Ishikawa (cell line): ENCODE results near the gene KPRP.

Experiments used
- CEBPB ChIP-seq: IDR thresholded peaks from 2 replicates; pipeline ENCODE4 v1.6.1; 2012
- CREB1 ChIP-seq: IDR thresholded peaks from 2 replicates; pipeline ENCODE4 v1.6.1; 2012; ENCODE audit warnings: low read depth
- EGR1 ChIP-seq: IDR thresholded peaks from 2 replicates; pipeline ENCODE4 v1.6.1; 2012
- EP300 ChIP-seq: IDR thresholded peaks from 2 replicates; pipeline ENCODE4 v1.6.1; 2012; ENCODE audit warnings: borderline replicate concordance
- FOXM1 ChIP-seq: IDR thresholded peaks from 2 replicates; pipeline ENCODE4 v1.6.1; 2012; ENCODE audit warnings: low read depth, borderline replicate concordance
- NFIC ChIP-seq: IDR thresholded peaks from 2 replicates; pipeline ENCODE4 v1.6.1; 2012
- RAD21 ChIP-seq: IDR thresholded peaks from 2 replicates; pipeline ENCODE4 v1.6.1; 2012; ENCODE audit warnings: low read depth
- TAF1 ChIP-seq: IDR thresholded peaks from 2 replicates; pipeline ENCODE4 v1.6.1; 2012; ENCODE audit warnings: low read depth, mild to moderate bottlenecking
- TCF12 ChIP-seq: IDR thresholded peaks from 2 replicates; pipeline ENCODE4 v1.6.1; 2012; ENCODE audit warnings: low read depth
- TEAD4 ChIP-seq: IDR thresholded peaks from 2 replicates; pipeline ENCODE4 v1.6.1; 2012
- YY1 ChIP-seq: IDR thresholded peaks from 2 replicates; pipeline ENCODE4 v1.6.1; 2012; ENCODE audit warnings: low read depth
- ZBTB7A ChIP-seq: IDR thresholded peaks from 2 replicates; pipeline ENCODE4 v1.6.1; 2012; ENCODE audit warnings: low read depth
- TF ChIP-seq, protein P1 (sequence below): IDR thresholded peaks from 2 replicates; pipeline ENCODE4 v1.6.1; 2012; ENCODE audit warnings: low read depth, mild to moderate bottlenecking
- TF ChIP-seq, protein P2 (sequence below): IDR thresholded peaks from 2 replicates; pipeline ENCODE4 v1.6.1; 2012
- TF ChIP-seq, protein P3 (sequence below): IDR thresholded peaks from 2 replicates; pipeline ENCODE4 v1.6.1; 2012

The KPRP gene

DNA sequence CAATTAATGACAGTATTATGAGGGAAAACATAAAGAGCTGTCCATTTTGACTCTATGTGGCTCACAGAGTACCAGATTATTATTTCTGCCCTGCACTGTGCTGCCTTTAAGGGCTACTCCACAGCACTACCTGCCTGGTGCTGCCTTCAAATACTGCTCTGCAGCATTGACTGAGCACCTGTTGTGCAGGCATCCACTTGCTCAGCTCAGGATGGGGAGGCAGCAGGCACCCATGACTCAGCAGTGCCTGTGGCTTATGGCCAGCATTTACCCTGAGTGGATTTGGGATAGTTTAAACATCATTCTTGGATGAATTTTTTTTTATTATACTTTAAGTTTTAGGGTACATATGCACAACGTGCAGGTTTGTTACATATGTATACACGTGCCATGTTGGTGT, 953 bp upstream of the KPRP start:
- TF ChIP-seq, protein P1, sequence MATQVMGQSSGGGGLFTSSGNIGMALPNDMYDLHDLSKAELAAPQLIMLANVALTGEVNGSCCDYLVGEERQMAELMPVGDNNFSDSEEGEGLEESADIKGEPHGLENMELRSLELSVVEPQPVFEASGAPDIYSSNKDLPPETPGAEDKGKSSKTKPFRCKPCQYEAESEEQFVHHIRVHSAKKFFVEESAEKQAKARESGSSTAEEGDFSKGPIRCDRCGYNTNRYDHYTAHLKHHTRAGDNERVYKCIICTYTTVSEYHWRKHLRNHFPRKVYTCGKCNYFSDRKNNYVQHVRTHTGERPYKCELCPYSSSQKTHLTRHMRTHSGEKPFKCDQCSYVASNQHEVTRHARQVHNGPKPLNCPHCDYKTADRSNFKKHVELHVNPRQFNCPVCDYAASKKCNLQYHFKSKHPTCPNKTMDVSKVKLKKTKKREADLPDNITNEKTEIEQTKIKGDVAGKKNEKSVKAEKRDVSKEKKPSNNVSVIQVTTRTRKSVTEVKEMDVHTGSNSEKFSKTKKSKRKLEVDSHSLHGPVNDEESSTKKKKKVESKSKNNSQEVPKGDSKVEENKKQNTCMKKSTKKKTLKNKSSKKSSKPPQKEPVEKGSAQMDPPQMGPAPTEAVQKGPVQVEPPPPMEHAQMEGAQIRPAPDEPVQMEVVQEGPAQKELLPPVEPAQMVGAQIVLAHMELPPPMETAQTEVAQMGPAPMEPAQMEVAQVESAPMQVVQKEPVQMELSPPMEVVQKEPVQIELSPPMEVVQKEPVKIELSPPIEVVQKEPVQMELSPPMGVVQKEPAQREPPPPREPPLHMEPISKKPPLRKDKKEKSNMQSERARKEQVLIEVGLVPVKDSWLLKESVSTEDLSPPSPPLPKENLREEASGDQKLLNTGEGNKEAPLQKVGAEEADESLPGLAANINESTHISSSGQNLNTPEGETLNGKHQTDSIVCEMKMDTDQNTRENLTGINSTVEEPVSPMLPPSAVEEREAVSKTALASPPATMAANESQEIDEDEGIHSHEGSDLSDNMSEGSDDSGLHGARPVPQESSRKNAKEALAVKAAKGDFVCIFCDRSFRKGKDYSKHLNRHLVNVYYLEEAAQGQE, result no peak
- TF ChIP-seq TEAD4, result no peak
- TF ChIP-seq TAF1, result no peak
- no peak for TF ChIP-seq FOXM1
- TF ChIP-seq TCF12, result no peak
- no peak for TF ChIP-seq YY1
- TF ChIP-seq ZBTB7A, result no peak

DNA sequence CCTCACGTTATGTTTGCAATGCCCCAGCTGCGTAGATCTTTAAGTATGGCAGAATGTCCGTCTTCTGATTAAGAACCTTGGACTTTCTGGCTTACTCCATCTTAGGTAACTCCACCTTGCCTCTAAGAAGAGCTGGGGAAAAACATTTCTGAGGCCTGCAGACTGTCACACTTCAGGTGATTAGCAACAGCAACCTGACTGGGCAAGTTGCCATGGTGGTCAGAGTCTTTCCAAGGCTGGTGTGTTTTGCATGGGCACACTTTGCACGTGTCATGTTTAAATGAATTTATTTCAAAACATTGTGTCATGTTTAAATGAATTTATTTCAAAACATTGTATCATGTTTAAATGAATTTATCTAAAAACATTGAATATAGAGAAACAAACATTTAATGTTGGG, 811 bp downstream of the KPRP start:
- TF ChIP-seq TAF1, result no peak
- no peak for TF ChIP-seq TEAD4
- no peak for TF ChIP-seq CEBPB
- no peak for TF ChIP-seq EGR1
- TF ChIP-seq, protein P2, sequence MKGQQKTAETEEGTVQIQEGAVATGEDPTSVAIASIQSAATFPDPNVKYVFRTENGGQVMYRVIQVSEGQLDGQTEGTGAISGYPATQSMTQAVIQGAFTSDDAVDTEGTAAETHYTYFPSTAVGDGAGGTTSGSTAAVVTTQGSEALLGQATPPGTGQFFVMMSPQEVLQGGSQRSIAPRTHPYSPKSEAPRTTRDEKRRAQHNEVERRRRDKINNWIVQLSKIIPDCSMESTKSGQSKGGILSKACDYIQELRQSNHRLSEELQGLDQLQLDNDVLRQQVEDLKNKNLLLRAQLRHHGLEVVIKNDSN, result no peak
- TF ChIP-seq YY1, result no peak
- no peak for TF ChIP-seq FOXM1
- TF ChIP-seq NFIC, result no peak
- TF ChIP-seq, protein P1, result no peak
- no peak for TF ChIP-seq TCF12
- TF ChIP-seq ZBTB7A, result no peak
- TF ChIP-seq, protein P3, sequence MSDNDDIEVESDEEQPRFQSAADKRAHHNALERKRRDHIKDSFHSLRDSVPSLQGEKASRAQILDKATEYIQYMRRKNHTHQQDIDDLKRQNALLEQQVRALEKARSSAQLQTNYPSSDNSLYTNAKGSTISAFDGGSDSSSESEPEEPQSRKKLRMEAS, result no peak
- TF ChIP-seq RAD21, result no peak
- TF ChIP-seq CREB1, result no peak
- TF ChIP-seq EP300, result no peak

DNA sequence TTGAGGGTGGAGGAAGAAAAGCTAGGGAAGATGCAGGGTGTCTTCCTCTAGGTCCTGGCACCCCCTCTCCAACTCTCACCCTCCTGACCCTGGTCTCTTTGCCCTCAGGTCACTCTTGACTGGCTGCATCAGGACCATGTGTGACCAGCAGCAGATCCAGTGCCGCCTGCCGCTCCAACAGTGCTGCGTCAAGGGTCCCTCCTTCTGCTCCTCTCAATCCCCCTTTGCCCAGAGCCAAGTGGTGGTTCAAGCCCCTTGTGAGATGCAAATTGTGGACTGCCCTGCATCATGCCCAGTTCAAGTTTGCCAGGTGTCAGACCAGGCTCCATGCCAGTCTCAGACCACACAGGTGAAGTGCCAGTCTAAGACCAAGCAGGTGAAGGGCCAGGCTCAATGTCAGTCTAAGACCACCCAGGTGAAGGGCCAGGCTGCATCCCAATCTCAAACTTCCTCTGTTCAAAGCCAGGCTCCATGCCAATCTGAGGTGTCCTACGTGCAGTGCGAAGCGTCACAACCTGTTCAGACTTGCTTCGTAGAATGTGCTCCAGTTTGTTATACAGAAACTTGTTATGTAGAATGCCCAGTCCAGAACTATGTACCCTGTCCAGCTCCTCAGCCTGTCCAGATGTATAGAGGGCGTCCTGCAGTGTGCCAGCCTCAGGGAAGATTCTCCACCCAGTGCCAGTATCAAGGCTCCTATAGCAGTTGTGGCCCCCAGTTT, 1.8 kb downstream of the KPRP start:
- TF ChIP-seq TCF12 (no peak), TAF1 (no peak), CEBPB (no peak), TEAD4 (no peak), FOXM1 (no peak), YY1 (no peak), ZBTB7A (no peak), CREB1 (no peak), NFIC (no peak), RAD21 (no peak), EGR1 (no peak), EP300 (no peak)
- TF ChIP-seq, protein P2, result no peak
- TF ChIP-seq, protein P1, result no peak
- TF ChIP-seq, protein P3, result no peak

DNA sequence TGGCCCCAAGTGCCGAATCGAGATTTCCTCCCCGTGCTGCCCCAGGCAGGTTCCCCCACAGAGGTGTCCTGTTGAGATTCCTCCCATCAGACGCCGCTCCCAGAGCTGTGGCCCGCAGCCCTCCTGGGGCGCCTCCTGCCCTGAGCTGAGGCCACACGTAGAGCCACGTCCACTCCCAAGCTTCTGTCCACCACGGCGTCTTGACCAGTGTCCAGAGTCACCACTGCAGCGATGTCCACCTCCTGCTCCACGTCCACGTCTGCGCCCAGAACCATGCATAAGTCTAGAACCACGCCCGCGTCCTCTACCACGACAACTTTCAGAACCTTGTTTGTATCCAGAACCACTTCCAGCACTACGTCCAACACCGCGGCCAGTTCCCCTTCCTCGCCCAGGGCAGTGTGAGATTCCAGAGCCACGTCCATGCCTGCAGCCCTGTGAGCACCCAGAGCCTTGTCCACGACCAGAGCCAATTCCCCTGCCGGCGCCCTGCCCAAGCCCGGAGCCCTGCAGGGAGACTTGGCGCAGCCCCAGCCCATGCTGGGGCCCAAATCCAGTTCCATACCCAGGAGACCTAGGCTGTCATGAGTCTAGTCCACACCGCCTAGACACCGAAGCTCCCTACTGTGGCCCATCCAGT, 2.8 kb downstream of the KPRP start:
- no peak for TF ChIP-seq FOXM1
- TF ChIP-seq EP300, result no peak
- TF ChIP-seq TAF1, result no peak
- no peak for TF ChIP-seq EGR1
- no peak for TF ChIP-seq CREB1
- TF ChIP-seq TEAD4, result no peak
- TF ChIP-seq, protein P3, result no peak
- no peak for TF ChIP-seq RAD21
- TF ChIP-seq, protein P1, result no peak
- TF ChIP-seq, protein P2, result no peak
- no peak for TF ChIP-seq NFIC
- no peak for TF ChIP-seq ZBTB7A
- TF ChIP-seq TCF12, result no peak
- no peak for TF ChIP-seq CEBPB
